Glutamatergic neuron (in vitro differentiated cells): ENCODE measurements around the gene CRNKL1. TPM values are rescaled to one million over a fixed set of nuclear protein-coding genes. Genes with fewer than 3 reads are reported as not detected.

Source experiments
- DNase-seq: peaks from one replicate; pipeline ENCODE4 v3.0.0; 2022
- H3K27ac Mint-ChIP-seq: one replicate; pipeline ENCODE4 v1.8.0; 2020; ENCODE audit warnings: mild to moderate bottlenecking, mixed read lengths, inconsistent platforms; ENCODE audit not compliant: unreplicated experiment
- H3K27me3 Mint-ChIP-seq: one replicate; pipeline ENCODE4 v1.8.0; 2020; ENCODE audit warnings: mild to moderate bottlenecking, moderate library complexity, mixed read lengths, inconsistent platforms; ENCODE audit not compliant: unreplicated experiment
- H3K36me3 Mint-ChIP-seq: one replicate; pipeline ENCODE4 v1.8.0; 2020; ENCODE audit warnings: mild to moderate bottlenecking, mixed read lengths, inconsistent platforms; ENCODE audit not compliant: unreplicated experiment
- H3K4me1 Mint-ChIP-seq: one replicate; pipeline ENCODE4 v1.8.0; 2020; ENCODE audit warnings: mild to moderate bottlenecking, low read depth, mixed read lengths, inconsistent platforms; ENCODE audit not compliant: unreplicated experiment
- H3K4me3 Mint-ChIP-seq: one replicate; pipeline ENCODE4 v1.8.0; 2020; ENCODE audit warnings: mild to moderate bottlenecking, mixed read lengths, inconsistent platforms; ENCODE audit not compliant: unreplicated experiment
- H3K9me3 Mint-ChIP-seq: one replicate; pipeline ENCODE4 v1.8.0; 2020; ENCODE audit warnings: mild to moderate bottlenecking, moderate library complexity, mixed read lengths, inconsistent platforms; ENCODE audit not compliant: unreplicated experiment
- CTCF ChIP-seq: fragments of 200-600 bp; sonication (generic); IDR thresholded peaks from one replicate; pipeline ENCODE4 v1.5.0; 2021; ENCODE audit not compliant: partially characterized antibody, unreplicated experiment
- total RNA-seq: library from RNA; stranded (reverse); fragmentation: NEBNext Ultra II Directional; extraction: Animal tissue kit (Norgen Biotek cat#: 25700); gene quantifications from one replicate; pipeline ENCODE4 v1.2.1, GENCODE V29; 2021; ENCODE audit not compliant: unreplicated experiment

CRNKL1 gene
- total RNA-seq, 1 donor from 2014 or later = 28.7 TPM

- H3K4me1 Mint-ChIP-seq = peaks cover 35% of the 10 kb centered on the region
- TF ChIP-seq CTCF = no peak
- H3K4me3 Mint-ChIP-seq = peak overlapping the region; percentile 69
- H3K27ac Mint-ChIP-seq = peak overlapping the region; percentile 99
- H3K27me3 Mint-ChIP-seq = peaks cover 3% of the 10 kb centered on the region
- DNase-seq = no peak
- H3K36me3 Mint-ChIP-seq = no peaks in the 10 kb centered on the region
- H3K9me3 Mint-ChIP-seq = peaks cover 5% of the 10 kb centered on the region
Measured at GRCh38 chr20:20085071-20085470, 32.8 kb upstream of the CRNKL1 start.

DNA sequence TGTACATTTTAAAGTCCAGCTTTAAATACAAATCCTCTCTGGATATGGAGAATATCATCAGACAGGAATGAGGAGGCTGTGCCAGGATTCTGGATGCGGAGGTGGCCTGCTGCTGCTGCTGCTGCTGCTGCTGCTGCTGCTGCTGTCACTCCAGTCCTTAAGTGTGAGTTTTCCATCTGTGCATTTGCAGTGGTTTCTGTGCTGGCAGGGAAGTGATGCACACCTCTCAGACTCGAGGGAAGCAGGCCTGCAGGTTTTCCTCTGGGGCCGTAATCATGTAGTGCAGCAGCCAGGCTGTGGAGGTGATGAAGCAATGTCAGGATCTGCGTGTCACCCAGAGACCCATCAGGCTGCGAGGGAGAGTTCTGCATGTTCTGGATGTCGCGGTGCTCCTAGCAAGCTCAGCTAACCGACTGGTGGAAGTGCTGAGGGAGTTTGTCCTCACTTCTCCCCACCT, 32.1 kb upstream of the CRNKL1 start:
- Mint-ChIP-seq H3K27ac (peak overlapping the region; percentile 99), H3K4me3 (peak overlapping the region; percentile 69), H3K36me3 (no peaks in the 10 kb centered on the region), H3K9me3 (peaks cover 5% of the 10 kb centered on the region), H3K27me3 (peaks cover 3% of the 10 kb centered on the region), H3K4me1 (peaks cover 37% of the 10 kb centered on the region)
- TF ChIP-seq CTCF = no peak
- peak; percentile 24 for DNase-seq

GRCh38 chr20:20083807-20084206, 31.5 kb upstream of the CRNKL1 start:
- H3K27ac Mint-ChIP-seq = peak overlapping the region; percentile 99
- H3K4me1 Mint-ChIP-seq = peaks cover 40% of the 10 kb centered on the region
- H3K27me3 Mint-ChIP-seq = peaks cover 3% of the 10 kb centered on the region
- peak; percentile 72 for TF ChIP-seq CTCF
- peaks cover 5% of the 10 kb centered on the region for H3K9me3 Mint-ChIP-seq
- H3K36me3 Mint-ChIP-seq = no peaks in the 10 kb centered on the region
- peak overlapping the region; percentile 69 for H3K4me3 Mint-ChIP-seq
- no peak for DNase-seq

GRCh38 chr20:20079102-20079784, 27.0 kb upstream of the CRNKL1 start:
- no peaks in the 10 kb centered on the region for H3K36me3 Mint-ChIP-seq
- H3K27me3 Mint-ChIP-seq = peaks cover 10% of the 10 kb centered on the region
- no peak overlapping the region for H3K27ac Mint-ChIP-seq
- H3K9me3 Mint-ChIP-seq = peaks cover 26% of the 10 kb centered on the region
- no peak overlapping the region for H3K4me3 Mint-ChIP-seq
- no peak for TF ChIP-seq CTCF
- peaks cover 52% of the 10 kb centered on the region for H3K4me1 Mint-ChIP-seq
- no peak for DNase-seq

GRCh38 chr20:20078041-20078440, 25.8 kb upstream of the CRNKL1 start:
- no peak for DNase-seq
- TF ChIP-seq CTCF = no peak
- Mint-ChIP-seq H3K36me3 (no peaks in the 10 kb centered on the region), H3K4me3 (no peak overlapping the region), H3K27ac (no peak overlapping the region), H3K27me3 (peaks cover 13% of the 10 kb centered on the region), H3K4me1 (peaks cover 58% of the 10 kb centered on the region), H3K9me3 (peaks cover 31% of the 10 kb centered on the region)
